PFSK-1 (cell line): ENCODE measurements around the gene GUCY1A2.

Experiments used
- FOXP2 ChIP-seq: optimal IDR thresholded peaks from 2 replicates; pipeline ENCODE3; 2011; ENCODE audit warnings: borderline replicate concordance, control low read depth, inconsistent platforms; ENCODE audit not compliant: insufficient read depth; ENCODE audit errors: extremely low read length, extremely low read depth
- POLR2AphosphoS5 ChIP-seq: IDR thresholded peaks from 2 replicates; pipeline ENCODE4 v1.6.1; 2012; ENCODE audit warnings: low read depth, mild to moderate bottlenecking, control low read depth, low read length, moderate library complexity
- REST ChIP-seq, 2 experiments: IDR thresholded peaks; 2 replicates each; pipeline versions ENCODE4 v1.6.1 to v1.8.0; 2011 to 2012; ENCODE audit warnings: low read depth in 2 of 2, low read length in 2 of 2, control low read depth in 1 of 2, inconsistent platforms in 1 of 2, mild to moderate bottlenecking in 1 of 2, moderate library complexity in 1 of 2; ENCODE audit not compliant: insufficient read depth in 1 of 2
- SIN3A ChIP-seq: IDR thresholded peaks from 2 replicates; pipeline ENCODE4 v1.6.1; 2012; ENCODE audit warnings: mild to moderate bottlenecking, low read length, moderate library complexity, borderline replicate concordance; ENCODE audit not compliant: insufficient read depth
- TAF1 ChIP-seq: IDR thresholded peaks from 2 replicates; pipeline ENCODE4 v1.6.1; 2012; ENCODE audit warnings: low read length, control low read depth, borderline replicate concordance; ENCODE audit not compliant: insufficient read depth

DNA sequence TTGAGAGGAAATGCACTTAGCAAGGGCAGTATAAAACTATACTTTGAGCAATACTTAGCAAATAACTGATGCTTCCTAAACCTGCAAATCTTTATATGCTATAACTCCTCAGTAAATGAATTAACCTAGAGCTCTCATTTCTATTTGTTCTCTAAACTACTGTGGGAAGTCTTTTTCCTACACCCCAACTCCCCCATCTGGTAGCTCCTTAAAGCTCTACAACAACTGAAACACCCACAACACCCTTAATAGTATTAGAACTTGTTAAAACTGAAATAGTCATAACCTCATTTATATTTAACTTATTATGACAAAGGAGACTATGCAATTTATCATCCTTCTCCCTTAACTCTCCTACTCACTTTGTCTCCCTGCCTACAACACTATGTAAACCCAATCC, 43.4 kb downstream of the GUCY1A2 start:
- TF ChIP-seq POLR2AphosphoS5 = no peak
- no peak for TF ChIP-seq REST (IDR thresholded peaks at IDR 0.05; ENCODE audit: insufficient read depth in 1 of 2, low read depth in 2 of 2, low read length in 2 of 2)
- TF ChIP-seq SIN3A = no peak
- TF ChIP-seq FOXP2 = no peak
- TF ChIP-seq TAF1 = no peak
